DOHH2 (cell line): ENCODE data around the gene SMCR8.

ENCODE experiments used
- H3F3A ChIP-seq: fragments of 200-600 bp; sonication (generic), shearing (Covaris generic); 2 replicates; pipeline ENCODE4 v1.6.0; 2016; ENCODE audit warnings: antibody characterized with exemption, mild to moderate bottlenecking; ENCODE audit not compliant: control insufficient read depth, insufficient read depth
- H3K27ac ChIP-seq: fragments of 200-600 bp; sonication (generic); 2 replicates; pipeline ENCODE4 v1.5.1; 2014; ENCODE audit warnings: low read depth, mild to moderate bottlenecking, low read length, moderate library complexity
- H3K27me3 ChIP-seq: fragments of 200-600 bp; sonication (generic); 2 replicates; pipeline ENCODE4 v1.6.1; 2014; ENCODE audit warnings: mild to moderate bottlenecking, low read length, mixed read lengths; ENCODE audit not compliant: control insufficient read depth
- H3K36me3 ChIP-seq: fragments of 200-600 bp; sonication (generic); 2 replicates; pipeline ENCODE4 v1.6.1; 2014; ENCODE audit warnings: mild to moderate bottlenecking, low read length, moderate library complexity, mixed read lengths; ENCODE audit not compliant: control insufficient read depth
- H3K4me1 ChIP-seq: fragments of 200-600 bp; sonication (generic); 2 replicates; pipeline ENCODE4 v1.6.1; 2014; ENCODE audit warnings: mild to moderate bottlenecking, low read length, mixed read lengths; ENCODE audit not compliant: control insufficient read depth
- H3K4me2 ChIP-seq: fragments of 200-600 bp; sonication (generic); 2 replicates; pipeline ENCODE4 v1.6.0; 2014; ENCODE audit warnings: mild to moderate bottlenecking, low read length, moderate library complexity
- H3K4me3 ChIP-seq: fragments of 200-600 bp; sonication (generic); 2 replicates; pipeline ENCODE4 v1.5.1; 2014; ENCODE audit warnings: mild to moderate bottlenecking, low read length, mixed read lengths
- H3K79me2 ChIP-seq: fragments of 200-600 bp; sonication (generic); 2 replicates; pipeline ENCODE4 v1.6.1; 2014; ENCODE audit warnings: mild to moderate bottlenecking, low read length, mixed read lengths; ENCODE audit not compliant: control insufficient read depth
- H3K9me2 ChIP-seq: fragments of 200-600 bp; sonication (generic); replicated peaks from 2 replicates; pipeline ENCODE4 v1.6.1; 2014; ENCODE audit warnings: mild to moderate bottlenecking, low read length, mixed read lengths; ENCODE audit not compliant: control insufficient read depth
- H3K9me3 ChIP-seq: fragments of 200-600 bp; sonication (generic); 2 replicates; pipeline ENCODE4 v1.6.1; 2014; ENCODE audit warnings: antibody characterized with exemption, low read length, mixed read lengths; ENCODE audit not compliant: control insufficient read depth, insufficient read depth
- H4K20me1 ChIP-seq: fragments of 200-600 bp; sonication (generic); 2 replicates; pipeline ENCODE4 v1.6.0; 2014; ENCODE audit warnings: low read depth, mild to moderate bottlenecking, antibody characterized with exemption, low read length, moderate library complexity; ENCODE audit not compliant: control insufficient read depth, insufficient read depth
- EZH2phosphoT487 ChIP-seq: fragments of 200-600 bp; sonication (generic); IDR thresholded peaks from 2 replicates; pipeline ENCODE4 v1.6.1; 2017; ENCODE audit warnings: borderline replicate concordance, mild to moderate bottlenecking, antibody characterized with exemption, low read length, moderate library complexity, mixed read lengths
- TF ChIP-seq, protein P1 (sequence below): fragments of 200-600 bp; sonication (generic); IDR thresholded peaks from one replicate; pipeline ENCODE4 v1.5.1; 2014; ENCODE audit warnings: antibody characterized with exemption, mild to moderate bottlenecking, low read depth, low read length; ENCODE audit not compliant: poor library complexity, severe bottlenecking

Gene SMCR8

DNA sequence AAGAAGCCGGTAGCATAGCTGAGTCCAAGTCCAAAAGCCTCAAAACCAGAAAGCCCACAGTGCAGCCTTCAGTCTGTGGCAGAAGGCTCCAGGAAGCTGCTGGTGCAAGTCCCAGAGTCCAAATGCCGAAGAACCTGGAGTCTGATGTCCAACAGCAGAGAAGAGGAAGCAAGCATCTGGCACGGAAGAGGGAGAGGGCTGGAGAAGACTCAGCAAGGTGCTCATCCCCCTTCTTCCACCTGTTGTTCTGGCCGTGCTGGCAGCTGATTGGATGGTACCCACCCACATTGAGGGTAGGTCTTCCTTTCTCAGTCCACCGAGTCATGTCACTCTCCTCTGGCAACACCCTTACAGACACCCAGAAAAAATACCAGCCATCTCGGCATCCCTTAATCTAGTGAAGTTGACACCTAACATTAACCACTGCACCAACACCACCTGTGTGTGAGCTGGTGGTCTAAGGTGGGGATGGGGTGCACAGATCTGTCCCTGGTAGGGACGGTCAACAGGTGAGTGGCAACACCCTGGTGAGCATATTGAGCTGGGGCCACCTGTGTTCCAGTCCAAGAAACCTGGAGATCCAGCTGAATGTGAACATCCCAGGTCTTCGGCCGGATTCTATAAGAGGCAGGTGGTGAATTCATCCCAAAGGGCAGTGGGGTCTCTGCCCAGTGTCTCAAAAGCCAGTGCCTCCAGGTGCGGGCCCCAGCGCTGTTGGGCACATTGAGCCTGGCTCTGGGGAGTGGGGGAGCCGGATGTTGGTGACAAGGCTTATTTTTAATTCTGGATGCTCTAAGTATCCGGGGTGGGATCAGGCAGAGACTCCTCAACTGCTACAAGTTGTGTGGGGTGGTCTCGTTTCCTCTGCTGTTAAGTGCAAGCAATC lies 44.8 kb upstream of the SMCR8 start:
- no peaks in the 10 kb centered on the region for H4K20me1 ChIP-seq
- no peaks in the 10 kb centered on the region for H3K79me2 ChIP-seq
- peaks cover 17% of the 10 kb centered on the region for H3K36me3 ChIP-seq
- H3K27me3 ChIP-seq, result no peaks in the 10 kb centered on the region
- H3K4me3 ChIP-seq, result no peak overlapping the region
- no peaks in the 10 kb centered on the region for H3K9me3 ChIP-seq
- no peak overlapping the region for H3K27ac ChIP-seq
- no peaks in the 10 kb centered on the region for H3K4me1 ChIP-seq
- no peak for TF ChIP-seq EZH2phosphoT487
- TF ChIP-seq, protein P1, sequence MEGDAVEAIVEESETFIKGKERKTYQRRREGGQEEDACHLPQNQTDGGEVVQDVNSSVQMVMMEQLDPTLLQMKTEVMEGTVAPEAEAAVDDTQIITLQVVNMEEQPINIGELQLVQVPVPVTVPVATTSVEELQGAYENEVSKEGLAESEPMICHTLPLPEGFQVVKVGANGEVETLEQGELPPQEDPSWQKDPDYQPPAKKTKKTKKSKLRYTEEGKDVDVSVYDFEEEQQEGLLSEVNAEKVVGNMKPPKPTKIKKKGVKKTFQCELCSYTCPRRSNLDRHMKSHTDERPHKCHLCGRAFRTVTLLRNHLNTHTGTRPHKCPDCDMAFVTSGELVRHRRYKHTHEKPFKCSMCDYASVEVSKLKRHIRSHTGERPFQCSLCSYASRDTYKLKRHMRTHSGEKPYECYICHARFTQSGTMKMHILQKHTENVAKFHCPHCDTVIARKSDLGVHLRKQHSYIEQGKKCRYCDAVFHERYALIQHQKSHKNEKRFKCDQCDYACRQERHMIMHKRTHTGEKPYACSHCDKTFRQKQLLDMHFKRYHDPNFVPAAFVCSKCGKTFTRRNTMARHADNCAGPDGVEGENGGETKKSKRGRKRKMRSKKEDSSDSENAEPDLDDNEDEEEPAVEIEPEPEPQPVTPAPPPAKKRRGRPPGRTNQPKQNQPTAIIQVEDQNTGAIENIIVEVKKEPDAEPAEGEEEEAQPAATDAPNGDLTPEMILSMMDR, result no peak
- H3K9me2 ChIP-seq, result no peaks in the 10 kb centered on the region
- no peak overlapping the region for H3K4me2 ChIP-seq
- no peaks in the 10 kb centered on the region; the same call in 1 of the 2 replicates for H3F3A ChIP-seq

DNA sequence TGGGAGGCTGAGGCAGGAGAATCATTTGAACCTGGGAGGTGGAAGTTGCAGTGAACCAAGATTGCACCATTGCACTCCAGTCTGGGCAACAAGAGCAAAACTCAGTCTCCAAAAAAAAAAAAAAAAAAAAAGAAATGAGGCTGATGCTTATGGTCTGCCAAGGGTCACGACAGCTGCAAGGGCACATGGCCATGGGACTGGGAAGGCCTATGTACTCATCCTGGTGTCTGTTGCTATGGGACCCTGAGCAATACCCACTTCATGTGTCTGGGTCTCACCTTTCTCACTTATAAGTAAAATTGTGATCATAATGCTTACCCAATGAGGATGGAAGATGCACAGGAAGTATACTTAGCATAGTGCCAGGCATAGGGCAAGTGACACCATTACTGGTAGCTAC lies 38.0 kb upstream of the SMCR8 start:
- TF ChIP-seq EZH2phosphoT487, result no peak
- TF ChIP-seq, protein P1, result no peak
- H3K4me3 ChIP-seq, result no peak overlapping the region
- H3K9me2 ChIP-seq, result no peaks in the 10 kb centered on the region
- no peak overlapping the region for H3K27ac ChIP-seq
- no peak overlapping the region for H3K4me2 ChIP-seq
- H4K20me1 ChIP-seq, result no peaks in the 10 kb centered on the region
- H3K9me3 ChIP-seq, result no peaks in the 10 kb centered on the region
- H3K36me3 ChIP-seq, result peaks cover 70% of the 10 kb centered on the region
- H3F3A ChIP-seq, result no peaks in the 10 kb centered on the region; the same call in 1 of the 2 replicates
- no peaks in the 10 kb centered on the region for H3K79me2 ChIP-seq
- H3K4me1 ChIP-seq, result no peaks in the 10 kb centered on the region
- no peaks in the 10 kb centered on the region for H3K27me3 ChIP-seq

DNA sequence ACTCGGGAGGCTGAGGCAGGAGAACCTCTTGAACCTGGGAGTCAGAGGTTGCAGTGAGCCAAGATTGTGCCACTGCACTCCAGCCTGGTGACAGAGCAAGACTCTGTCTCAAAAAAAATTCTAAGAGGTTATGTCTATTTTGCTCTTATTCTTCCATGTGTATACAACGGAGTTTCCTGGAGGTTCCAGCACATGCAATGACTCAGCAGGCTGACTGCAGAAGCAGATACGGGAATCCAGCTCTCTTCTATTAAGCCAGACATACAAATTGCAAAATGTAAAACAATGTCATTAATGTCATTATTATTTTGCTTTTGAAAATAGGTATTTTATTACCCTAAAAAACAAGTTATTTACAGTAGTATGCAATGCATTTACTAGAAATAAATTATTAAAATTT lies 36.2 kb upstream of the SMCR8 start:
- H4K20me1 ChIP-seq, result no peaks in the 10 kb centered on the region
- no peak overlapping the region for H3K4me3 ChIP-seq
- H3F3A ChIP-seq, result no peaks in the 10 kb centered on the region
- H3K79me2 ChIP-seq, result no peaks in the 10 kb centered on the region
- TF ChIP-seq EZH2phosphoT487, result no peak
- TF ChIP-seq, protein P1, result no peak
- H3K4me1 ChIP-seq, result no peaks in the 10 kb centered on the region
- peaks cover 77% of the 10 kb centered on the region for H3K36me3 ChIP-seq
- H3K9me2 ChIP-seq, result no peaks in the 10 kb centered on the region
- no peaks in the 10 kb centered on the region for H3K9me3 ChIP-seq
- no peak overlapping the region for H3K4me2 ChIP-seq
- H3K27ac ChIP-seq, result no peak overlapping the region
- H3K27me3 ChIP-seq, result no peaks in the 10 kb centered on the region
